GM12891 (cell line): Measurements from ENCODE around the gene ZNF836.

Experiments
- POLR2A ChIP-seq: IDR thresholded peaks from 2 replicates; pipeline ENCODE4 v1.6.1; 2011; ENCODE audit warnings: low read depth, low read length, control low read depth
- POLR2AphosphoS5 ChIP-seq: IDR thresholded peaks from 2 replicates; pipeline ENCODE4 v1.6.1; 2011; ENCODE audit warnings: low read depth, low read length, control low read depth
- TAF1 ChIP-seq: IDR thresholded peaks from 2 replicates; pipeline ENCODE4 v1.6.1; 2011; ENCODE audit warnings: low read depth, low read length, control low read depth

DNA sequence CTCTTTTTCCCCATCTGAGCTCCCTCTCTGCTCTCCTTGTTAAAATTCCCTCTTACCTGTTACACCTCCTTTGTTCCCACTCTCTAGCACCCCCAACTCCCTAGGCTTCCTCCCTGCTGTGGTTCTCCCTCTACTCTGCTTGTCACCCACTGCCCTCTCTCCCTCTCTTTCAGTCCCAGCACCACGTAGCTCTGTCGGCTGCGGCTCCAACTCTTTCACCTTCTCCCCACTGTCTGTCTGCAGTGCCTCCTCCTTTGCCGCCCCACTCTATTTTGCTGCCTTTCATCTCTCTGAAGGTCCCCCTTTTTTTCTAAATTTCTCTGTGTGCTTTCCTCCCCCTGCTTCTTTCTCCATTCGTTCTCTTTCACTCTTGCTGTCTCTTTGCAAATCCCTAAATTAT is 1.1 kb downstream of the ZNF836 start:
- TF ChIP-seq POLR2A (no peak), POLR2AphosphoS5 (no peak), TAF1 (no peak)
